CD1c-positive myeloid dendritic cell (primary cell): ENCODE data around the gene LYST.
A peak's percentile ranks its signal among the peaks of the same experiment; 100 is the strongest.
"Not testable (repeated sequence)": the region's sequence is repeated elsewhere in the genome, so short reads cannot be mapped to it uniquely, and the experiment has no call there.

Source experiments
- DNase-seq: peaks from one replicate; pipeline ENCODE4 v3.0.0-alpha.2; 2016; ENCODE audit errors: extremely low spot score

LYST gene, protein sequence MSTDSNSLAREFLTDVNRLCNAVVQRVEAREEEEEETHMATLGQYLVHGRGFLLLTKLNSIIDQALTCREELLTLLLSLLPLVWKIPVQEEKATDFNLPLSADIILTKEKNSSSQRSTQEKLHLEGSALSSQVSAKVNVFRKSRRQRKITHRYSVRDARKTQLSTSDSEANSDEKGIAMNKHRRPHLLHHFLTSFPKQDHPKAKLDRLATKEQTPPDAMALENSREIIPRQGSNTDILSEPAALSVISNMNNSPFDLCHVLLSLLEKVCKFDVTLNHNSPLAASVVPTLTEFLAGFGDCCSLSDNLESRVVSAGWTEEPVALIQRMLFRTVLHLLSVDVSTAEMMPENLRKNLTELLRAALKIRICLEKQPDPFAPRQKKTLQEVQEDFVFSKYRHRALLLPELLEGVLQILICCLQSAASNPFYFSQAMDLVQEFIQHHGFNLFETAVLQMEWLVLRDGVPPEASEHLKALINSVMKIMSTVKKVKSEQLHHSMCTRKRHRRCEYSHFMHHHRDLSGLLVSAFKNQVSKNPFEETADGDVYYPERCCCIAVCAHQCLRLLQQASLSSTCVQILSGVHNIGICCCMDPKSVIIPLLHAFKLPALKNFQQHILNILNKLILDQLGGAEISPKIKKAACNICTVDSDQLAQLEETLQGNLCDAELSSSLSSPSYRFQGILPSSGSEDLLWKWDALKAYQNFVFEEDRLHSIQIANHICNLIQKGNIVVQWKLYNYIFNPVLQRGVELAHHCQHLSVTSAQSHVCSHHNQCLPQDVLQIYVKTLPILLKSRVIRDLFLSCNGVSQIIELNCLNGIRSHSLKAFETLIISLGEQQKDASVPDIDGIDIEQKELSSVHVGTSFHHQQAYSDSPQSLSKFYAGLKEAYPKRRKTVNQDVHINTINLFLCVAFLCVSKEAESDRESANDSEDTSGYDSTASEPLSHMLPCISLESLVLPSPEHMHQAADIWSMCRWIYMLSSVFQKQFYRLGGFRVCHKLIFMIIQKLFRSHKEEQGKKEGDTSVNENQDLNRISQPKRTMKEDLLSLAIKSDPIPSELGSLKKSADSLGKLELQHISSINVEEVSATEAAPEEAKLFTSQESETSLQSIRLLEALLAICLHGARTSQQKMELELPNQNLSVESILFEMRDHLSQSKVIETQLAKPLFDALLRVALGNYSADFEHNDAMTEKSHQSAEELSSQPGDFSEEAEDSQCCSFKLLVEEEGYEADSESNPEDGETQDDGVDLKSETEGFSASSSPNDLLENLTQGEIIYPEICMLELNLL (N-terminal part only)

DNA sequence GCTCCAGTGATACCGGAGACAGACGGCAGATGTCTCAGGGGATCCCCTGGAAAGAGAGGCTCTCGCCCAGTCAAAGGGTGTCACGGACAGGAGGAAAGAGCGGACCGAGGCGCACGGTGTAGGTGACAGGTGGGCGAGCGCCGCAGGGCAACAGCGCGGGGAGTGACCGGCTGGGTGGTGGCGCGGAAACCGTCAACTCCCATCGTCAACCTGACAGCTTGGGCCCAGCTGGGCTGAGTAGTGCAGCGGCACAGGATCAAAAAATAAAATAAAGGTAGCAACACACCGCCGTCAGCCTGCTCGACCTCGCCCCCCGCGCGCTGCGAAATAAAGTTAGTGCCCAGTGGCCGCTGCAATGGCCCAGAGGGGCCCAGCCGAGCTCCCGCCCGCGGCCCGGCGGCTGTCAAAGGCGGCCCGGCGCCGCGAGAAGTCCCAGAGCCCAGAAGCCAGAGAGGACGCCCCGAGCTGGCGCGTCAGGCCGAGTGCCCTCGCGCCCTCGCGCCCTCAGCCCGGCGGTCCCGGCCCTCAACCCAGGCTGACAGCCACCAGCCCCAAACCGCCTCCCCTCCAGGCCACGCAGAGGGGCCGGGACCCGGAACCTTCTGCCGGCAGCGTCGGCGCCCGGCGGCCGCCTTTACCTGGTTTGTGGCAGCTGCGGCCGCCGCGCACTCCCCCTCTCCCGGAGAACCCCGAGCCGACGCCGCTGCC is at the start of gene LYST:
Gene LYST, minus strand, starts transcription at position 702 of the 708 bp plus-strand sequence. CDS start 36,489 bp downstream, outside the sequence.
- DNase-seq, result peak; percentile 67

DNA sequence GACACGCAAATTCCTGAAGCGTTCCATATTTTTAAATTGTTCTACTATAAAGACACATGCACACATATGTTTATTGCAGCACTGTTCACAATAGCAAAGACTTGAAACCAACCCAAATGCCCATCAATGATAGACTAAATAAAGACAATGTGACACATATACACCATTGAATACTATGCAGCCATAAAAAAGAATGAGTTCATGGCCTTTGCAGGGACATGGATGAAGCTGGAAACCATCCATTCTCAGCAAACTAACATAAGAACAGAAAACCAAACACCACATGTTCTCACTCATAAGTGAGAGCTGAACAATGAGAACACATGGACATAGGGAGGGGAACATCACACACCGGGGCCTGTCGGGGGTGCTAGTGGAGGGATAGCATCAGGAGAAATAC is 48.8 kb upstream of the LYST start:
- not testable (repeated sequence) for DNase-seq

DNA sequence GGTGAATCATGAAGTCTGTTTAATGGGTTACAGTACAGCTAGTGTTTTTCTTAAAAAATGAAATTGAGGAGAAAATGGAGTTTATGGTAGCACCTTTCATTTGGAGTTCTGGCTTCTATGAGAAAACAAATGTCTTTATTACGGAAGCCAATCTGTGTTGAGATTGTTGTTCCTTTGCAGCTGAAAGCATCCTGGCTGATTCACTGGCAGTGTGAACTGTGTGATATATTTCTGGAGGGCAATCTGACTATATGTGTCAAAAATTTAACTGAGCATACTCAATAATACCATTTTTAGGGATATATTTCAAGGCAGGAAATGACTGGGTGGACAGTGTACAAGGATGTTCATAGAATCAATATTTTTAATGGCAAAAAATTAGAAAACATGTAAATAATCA is 46.6 kb upstream of the LYST start:
- DNase-seq, result no peak

DNA sequence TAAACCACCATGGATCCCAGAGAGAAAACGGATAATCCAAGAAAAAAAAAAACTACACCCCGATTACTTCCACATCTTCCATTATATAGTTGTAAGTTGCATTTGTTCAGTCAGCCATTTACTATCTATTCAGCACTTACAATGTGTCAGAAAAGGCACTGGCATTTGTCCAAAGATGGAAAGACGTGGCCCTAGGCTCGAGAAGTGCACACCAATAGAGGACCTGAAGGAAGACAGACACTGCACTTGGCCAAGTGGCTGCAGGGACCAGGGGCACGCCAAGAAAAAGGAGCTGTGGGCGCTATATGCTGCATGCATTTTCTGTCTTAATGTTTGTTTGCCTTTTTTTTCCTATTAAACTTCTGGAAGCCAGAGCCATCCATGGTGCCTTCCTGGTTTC is 45.2 kb upstream of the LYST start:
- no peak for DNase-seq

DNA sequence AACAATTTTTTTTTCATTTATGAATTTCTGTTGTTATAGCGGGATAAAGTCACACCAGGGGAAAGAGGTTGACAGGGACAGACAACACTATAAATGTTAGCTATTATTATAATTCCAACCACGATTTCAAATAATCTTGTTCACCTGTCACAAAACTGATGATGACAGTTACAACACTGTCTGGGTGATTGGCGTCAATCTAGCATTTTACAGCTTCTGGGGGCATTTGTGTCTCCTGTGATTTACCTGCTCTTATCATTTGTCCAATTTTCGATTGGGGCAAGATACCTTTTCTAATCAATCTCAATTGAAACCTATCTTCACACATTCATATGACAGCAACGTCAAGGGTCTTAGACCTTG is 44.6 kb upstream of the LYST start:
- DNase-seq, result no peak

DNA sequence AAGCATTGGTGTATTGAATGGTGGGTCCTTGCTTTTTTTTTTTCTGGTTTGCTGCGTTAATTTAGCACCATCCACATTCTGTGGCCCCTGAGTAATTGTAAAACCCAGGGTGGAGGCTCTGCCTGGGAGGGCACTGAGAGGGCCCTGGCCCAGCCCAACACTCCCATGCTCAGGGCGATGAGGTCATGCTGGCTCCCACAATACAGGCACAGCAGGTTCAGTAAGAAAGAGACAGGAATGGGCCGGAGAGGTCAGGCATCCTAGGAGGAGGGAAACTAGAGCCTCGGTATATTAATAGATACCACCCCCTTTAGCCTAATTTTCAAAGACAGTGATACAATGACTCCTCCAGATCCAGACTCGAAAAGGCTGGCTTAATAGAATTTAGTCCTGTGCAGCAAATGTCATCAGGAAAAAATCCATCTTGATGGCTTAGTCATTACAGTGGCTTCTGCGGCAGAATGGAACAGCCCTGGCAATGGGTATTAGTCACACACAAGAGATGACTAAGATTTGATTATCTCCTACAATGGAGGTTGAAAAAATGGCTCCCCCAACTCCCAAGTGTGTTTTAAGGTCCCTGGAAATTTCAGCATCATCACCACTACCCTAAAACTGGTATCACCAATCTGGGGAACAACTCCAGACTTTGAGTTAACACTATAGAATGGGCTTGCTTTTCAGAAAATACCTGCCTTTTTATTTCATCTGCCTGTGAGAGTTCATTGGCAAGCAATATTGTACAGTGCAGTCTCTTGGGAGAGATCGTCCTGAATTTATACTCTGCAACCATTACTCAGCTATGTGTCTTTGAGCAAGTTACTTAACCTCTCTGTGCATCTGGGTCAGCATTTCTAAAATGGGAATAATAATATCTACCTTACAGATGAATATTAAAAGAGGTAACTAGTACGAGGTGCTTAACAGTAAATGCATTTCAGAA is 43.9 kb upstream of the LYST start:
- DNase-seq, result peak; percentile 76

DNA sequence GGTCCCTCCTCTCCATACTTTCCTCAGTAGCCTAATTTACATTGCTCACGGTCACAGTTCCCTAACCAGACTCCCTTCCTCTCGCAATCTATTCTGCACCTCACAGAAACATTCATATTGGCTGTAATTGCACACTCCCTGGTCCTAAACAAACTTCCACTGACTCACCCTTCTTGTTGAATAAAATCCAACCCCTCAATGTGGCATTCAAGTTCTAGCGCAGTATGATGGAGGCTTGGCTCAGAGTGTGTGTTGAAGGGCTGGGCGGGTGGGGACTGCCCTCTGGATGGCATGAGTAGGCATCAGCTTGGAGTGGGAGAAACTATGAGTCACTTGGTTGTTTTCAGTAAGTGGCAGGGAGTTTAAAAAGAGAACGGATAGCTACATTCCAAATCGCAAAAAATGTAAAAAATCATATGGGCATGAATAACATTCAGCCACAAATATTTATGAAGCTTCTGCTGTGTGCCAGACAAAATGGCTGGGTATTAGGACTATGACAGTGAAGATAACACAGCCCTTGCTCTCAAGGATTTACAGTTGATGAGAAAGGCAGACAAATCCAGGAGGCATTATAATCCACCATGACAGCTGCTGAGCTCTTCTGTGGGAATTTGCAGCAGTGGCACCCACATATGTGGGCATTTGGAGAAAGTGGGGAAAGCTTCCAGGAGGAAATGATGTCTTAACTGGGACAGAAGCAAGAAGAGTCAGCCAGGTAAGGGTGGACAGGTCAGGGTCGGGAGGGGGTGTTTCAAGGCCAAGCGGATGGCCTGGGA is 42.2 kb upstream of the LYST start:
- peak; percentile 74 for DNase-seq

DNA sequence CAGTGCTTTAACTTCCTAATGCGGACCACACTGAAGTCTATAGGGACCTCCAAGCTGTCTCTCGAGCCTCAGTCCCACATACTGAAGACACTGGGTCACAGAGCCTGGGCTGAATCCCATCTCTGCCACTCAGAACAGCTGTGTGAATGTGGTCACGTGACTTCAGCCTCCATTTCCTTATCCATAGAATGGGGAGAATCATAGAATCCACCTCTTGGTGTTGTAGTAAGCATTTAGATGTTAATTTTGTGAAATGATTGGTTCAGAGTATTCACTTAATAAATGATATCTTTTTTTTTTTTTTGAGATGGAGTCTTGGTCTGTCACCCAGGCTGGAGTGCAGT is 41.2 kb upstream of the LYST start:
- no peak for DNase-seq

DNA sequence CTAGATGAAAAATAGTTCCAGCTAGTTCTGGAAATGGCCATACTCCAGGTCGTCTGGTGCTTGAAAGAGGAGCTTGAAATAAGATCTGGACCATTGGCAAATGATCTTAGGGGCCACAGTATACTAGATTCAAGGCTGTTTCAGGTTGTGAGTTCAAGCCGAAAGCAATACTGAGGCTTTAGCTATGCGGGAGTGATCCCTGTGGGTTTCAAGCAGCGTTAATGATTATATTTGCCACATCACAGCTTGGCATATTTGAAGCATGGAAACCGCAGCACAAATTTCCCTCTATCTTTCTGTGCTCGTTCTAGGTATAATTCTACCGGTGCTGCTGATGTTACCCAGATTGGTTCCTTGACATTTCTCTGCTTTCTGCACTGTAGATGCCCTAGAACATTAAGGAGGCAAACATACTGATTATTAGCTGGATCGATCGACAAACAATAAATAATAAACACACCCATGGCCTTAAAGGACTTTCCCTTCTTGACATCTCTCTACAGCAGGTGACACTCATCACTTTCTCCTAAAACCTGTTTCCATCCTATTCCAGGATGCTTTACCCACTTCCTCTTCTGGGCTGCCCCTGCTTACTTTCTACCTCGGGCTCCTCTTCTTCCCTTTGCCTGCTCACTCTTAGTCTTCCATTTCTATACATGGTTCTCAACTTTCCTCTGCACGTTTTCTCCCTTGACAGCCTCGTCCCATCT is 40.6 kb upstream of the LYST start:
- DNase-seq, result no peak

DNA sequence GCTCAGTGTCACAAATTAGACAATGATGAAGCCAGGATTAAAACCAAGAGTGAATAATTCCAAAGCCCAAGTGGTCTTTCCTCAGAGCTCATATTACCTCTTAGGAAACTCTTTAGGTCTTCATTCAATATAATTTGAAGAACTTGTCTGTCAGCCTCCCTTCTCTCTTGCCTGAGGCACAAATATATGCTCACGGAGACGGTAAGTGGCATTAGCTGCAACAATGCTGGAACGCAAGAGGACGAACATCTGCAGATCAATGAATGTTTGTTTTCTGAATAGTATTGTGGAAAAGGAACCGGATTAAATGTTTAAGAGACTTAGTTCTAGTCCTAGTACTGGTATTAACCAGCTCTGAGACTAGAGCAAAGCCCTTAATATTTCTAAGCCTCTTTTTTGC is 39.7 kb upstream of the LYST start:
- DNase-seq, result no peak

DNA sequence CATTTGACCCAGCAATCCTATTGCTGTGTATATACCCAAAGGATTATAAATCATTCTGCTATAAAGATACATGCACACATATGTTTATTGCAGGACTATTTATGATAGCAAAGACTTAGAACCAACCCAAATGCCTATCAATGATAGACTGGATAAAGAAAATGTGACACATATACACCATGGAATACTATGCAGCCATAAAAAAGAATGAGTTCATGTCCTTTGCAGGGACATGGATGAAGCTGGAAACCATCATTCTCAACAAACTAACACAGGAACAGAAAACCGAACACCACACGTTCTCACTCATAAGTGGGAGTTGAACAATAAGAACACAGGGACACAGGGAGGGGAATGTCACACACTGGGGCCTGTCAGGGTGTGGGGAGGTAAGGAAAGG is 37.1 kb upstream of the LYST start:
- not testable (repeated sequence) for DNase-seq

DNA sequence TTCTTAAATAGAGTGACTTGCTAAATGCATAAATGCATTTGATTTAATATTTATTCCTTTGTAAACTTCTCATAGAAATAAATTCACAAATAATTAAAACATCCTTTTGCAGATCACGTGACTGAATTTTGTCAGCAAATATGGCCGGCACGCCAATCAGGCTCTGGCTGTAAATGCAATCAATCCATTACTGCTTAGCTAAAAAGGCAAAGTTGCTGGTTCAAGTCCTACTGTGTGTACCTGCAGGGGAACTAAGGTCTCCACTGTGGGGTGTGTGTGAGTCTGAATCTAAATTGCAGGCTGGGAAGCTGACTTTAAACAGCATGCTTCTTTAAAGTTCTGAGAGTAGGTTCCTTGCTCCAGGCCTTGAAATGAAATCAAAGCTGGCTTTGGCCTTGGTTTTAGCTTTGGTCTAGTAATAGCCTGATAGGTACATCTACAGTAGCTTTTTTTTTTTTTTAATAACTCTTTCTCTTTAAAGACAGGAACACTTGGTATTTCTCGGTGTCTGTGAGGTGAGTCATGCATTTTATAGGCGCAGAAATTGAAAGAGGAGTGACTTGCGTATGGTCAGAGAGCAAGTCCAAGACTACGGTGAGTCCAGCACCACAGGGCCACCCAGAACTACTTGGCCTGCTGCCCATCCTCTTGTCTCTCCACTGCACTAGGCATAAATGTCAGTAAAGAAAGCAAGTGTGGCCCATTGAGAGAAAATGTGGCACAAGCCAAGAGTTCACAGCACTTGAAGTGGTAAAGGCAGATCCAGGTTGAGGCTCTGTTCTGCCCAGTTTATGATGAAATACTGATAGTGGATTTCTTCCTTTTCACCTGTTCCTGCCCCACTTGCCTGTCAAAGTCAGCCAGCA is 36.2 kb upstream of the LYST start:
- DNase-seq, result no peak

DNA sequence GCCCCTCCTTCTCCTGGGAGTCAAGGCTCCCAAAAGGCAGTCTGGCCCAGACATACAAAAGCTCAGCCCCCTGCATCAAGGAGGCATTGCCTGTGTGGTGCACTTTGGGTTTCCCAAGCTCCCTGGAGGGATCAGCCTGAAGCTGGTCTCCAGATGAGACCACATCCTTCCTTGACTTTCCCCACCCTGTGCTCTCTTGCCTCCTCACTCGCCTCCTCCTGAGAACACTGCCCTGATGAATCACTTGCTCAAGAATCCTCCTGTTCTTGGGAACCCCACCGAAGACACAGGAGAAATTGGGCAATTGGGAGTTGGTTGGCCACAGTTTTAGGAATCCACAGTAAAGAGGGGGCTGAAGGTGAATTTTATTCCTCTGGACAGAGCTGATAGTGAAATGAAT is 34.8 kb upstream of the LYST start:
- DNase-seq, result no peak

DNA sequence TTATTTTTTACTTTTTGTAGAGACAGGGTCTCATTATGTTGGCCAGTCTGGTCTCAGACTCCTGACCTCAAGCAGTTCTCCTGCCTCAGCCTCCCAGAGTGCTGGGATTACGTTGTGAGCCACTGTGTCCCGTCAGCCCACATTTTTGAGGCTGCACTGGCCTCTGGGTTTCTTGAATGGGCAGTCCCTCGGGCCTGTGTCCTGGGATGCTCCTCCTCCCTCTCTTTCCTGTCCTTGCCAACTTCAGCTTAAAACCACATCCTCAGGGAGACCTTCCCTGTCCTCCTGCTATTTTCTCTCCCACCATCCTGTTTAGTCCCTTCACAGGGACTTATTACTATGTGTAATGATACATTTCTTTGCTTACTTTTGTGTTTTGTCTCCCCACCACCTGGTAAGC is 31.4 kb upstream of the LYST start:
- no peak for DNase-seq

DNA sequence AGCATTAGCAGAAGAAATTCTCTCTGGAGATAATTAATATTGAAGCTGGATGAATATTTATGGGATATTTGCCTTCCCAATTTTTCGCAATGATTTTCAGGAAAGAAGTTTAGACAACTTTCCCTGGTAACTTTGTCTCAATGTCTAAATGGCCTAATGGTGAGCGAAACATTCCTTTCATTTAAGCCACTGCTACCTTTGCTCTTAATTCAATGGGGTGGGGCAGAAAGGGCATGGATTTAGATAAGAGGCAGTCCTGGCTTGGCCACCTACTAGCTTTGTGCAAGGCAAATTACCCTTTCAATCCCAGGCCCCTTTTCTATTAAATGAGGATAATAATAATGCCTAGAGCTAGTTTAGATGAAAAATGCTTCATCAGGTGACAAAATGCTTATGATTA is 27.1 kb upstream of the LYST start:
- no peak for DNase-seq

DNA sequence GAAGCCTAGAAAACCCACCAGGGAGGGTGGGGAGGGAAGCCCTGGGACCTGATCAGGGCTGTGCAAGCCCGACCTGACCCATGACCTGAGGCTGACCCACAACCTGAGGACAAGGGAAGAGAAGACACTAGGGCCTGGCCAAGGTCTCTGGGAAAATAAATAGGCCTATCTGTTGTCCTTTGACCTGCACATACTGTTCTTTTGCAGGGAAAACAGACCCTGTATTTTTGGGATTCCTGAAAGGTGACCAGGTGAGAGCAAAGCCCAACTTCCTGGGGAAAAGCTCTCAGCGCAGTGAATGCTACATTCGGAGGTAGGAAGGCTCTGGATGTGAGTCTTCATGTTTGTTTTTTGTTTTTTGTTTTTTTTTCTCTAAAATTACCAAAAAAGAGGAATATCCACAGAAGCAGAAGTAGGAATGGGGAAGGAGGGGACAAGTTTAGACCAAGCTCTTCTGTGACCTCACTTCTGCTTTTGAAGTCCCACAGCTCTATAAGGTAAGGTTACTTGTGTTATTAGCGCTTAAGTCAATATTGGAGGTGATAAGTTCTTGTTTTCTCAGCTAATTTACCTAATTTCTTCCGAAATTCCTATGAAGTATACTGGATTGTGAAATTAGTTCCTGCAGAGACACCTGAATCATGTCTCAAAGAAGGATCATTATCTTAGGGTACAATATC is 26.2 kb upstream of the LYST start:
- DNase-seq, result peak; percentile 89

DNA sequence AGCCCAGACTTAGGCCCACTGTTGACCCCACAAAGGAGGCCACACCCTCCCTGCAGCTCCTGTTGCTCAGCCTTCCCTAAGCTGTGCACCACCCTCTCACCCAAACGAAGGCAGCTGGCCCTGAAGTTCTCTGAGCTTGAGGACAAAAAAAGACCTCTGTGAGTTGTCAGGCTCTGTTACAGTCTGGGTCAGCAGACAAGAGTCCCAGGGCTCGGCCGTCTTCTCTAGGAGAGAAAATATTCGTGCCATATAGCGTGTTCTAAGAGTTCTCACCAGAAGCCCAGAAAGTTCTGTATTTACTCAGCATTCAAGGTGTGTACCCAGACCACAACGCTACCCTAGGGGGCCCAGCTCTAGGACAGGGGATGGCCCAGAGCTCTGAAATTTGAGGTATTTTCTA is 25.5 kb upstream of the LYST start:
- peak; percentile 49 for DNase-seq
